Omental fat pad (tissue), 4 donors: ENCODE results near the gene EDRF1. TPM values are rescaled to one million over a fixed set of nuclear protein-coding genes. Genes with fewer than 3 reads are reported as not detected.

Experiments
- ATAC-seq: fragments of 150-250 bp; one replicate; pipeline ENCODE4 v1.9.1; 2016; ENCODE audit warnings: mild to moderate bottlenecking, moderate library complexity; ENCODE audit not compliant: low FRiP score
- DNase-seq: peaks from one replicate; pipeline ENCODE4 v3.0.0-alpha.2; 2019; ENCODE audit warnings: low spot score
- CTCF ChIP-seq, 3 donors: fragments of 450-650 bp; IDR thresholded peaks; one replicate each; pipeline ENCODE4 v1.5.1; 2016 to 2017; ENCODE audit warnings: antibody characterized with exemption in 3 of 3, mild to moderate bottlenecking in 3 of 3, moderate library complexity in 2 of 3
- total RNA-seq, 4 donors: library from RNA; depleted of rRNA; stranded (reverse); fragments of >200 nt; gene quantifications; one replicate each; pipeline ENCODE4 v1.1.0, GENCODE V29; 2016

The EDRF1 gene
- total RNA-seq, 4 donors from 2014 or later: 10.9 to 26.3 (median 22.1) TPM

GRCh38 chr10:125747417-125747816, 27.9 kb downstream of the EDRF1 start:
- DNase-seq (no peak), ATAC-seq (no peak)
- TF ChIP-seq CTCF (IDR thresholded peaks at IDR 0.05): no peak

GRCh38 chr10:125756196-125756595, 36.7 kb downstream of the EDRF1 start:
- DNase-seq (no peak), ATAC-seq (no peak)
- TF ChIP-seq CTCF (IDR thresholded peaks at IDR 0.05): no peak

GRCh38 chr10:125756853-125757487, 37.5 kb downstream of the EDRF1 start:
- DNase-seq (no peak), ATAC-seq (no peak)
- no peak for TF ChIP-seq CTCF (IDR thresholded peaks at IDR 0.05)

- no peak for ATAC-seq
- DNase-seq: no peak
- TF ChIP-seq CTCF (IDR thresholded peaks at IDR 0.05): no peak
Measured at GRCh38 chr10:125757742-125758141, 38.2 kb downstream of the EDRF1 start.

- no peak for DNase-seq
- TF ChIP-seq CTCF (IDR thresholded peaks at IDR 0.05): no peak
- ATAC-seq: no peak
Measured at GRCh38 chr10:125761961-125762360, 42.5 kb downstream of the EDRF1 start.

GRCh38 chr10:125762692-125763648, 43.5 kb downstream of the EDRF1 start:
- ATAC-seq (no peak), DNase-seq (no peak)
- no peak for TF ChIP-seq CTCF (IDR thresholded peaks at IDR 0.05)
